HEK293T (cell line): Measurements from ENCODE around the gene CPED1.

Source experiments
- CTCF ChIA-PET: fragments of 350-600 bp; formaldehyde crosslinking; extraction: SDS; loops from one replicate; lab custom pipeline; 2021; ENCODE audit warnings: antibody characterized with exemption, inconsistent platforms; lab: Yijun Ruan, JAX
- POLR2A ChIA-PET: fragments of 350-600 bp; formaldehyde crosslinking; extraction: SDS; loops from one replicate; lab custom pipeline; 2020; ENCODE audit warnings: antibody characterized with exemption, inconsistent platforms; lab: Yijun Ruan, JAX
- DNase-seq: peaks from one replicate; pipeline ENCODE4 v3.0.0; 2012; ENCODE audit warnings: mixed read lengths; ENCODE audit errors: extremely low spot score
- ARNT ChIP-seq: fragments of 450-650 bp; IDR thresholded peaks from 2 replicates; pipeline ENCODE4 v1.6.1; 2017; ENCODE audit warnings: mild to moderate bottlenecking
- BHLHE40 ChIP-seq: fragments of 450-650 bp; IDR thresholded peaks from 2 replicates; pipeline ENCODE4 v1.6.1; 2016; ENCODE audit warnings: mild to moderate bottlenecking, moderate library complexity, borderline replicate concordance
- CTBP1 ChIP-seq: fragments of 450-650 bp; IDR thresholded peaks from 2 replicates; pipeline ENCODE4 v1.6.1; 2016; ENCODE audit warnings: borderline replicate concordance
- ELF4 ChIP-seq: fragments of 450-650 bp; IDR thresholded peaks from 2 replicates; pipeline ENCODE4 v1.6.1; 2017; ENCODE audit warnings: antibody characterized with exemption
- FOXA1 ChIP-seq: fragments of 450-650 bp; IDR thresholded peaks from 2 replicates; pipeline ENCODE4 v1.6.1; 2016; ENCODE audit warnings: mild to moderate bottlenecking
- FOXK2 ChIP-seq: fragments of 450-650 bp; IDR thresholded peaks from 2 replicates; pipeline ENCODE4 v1.6.1; 2016; ENCODE audit warnings: mild to moderate bottlenecking
- FOXM1 ChIP-seq: fragments of 450-650 bp; IDR thresholded peaks from 2 replicates; pipeline ENCODE4 v1.6.1; 2017; ENCODE audit warnings: mild to moderate bottlenecking, borderline replicate concordance
- HDGF ChIP-seq: fragments of 450-650 bp; IDR thresholded peaks from 2 replicates; pipeline ENCODE4 v1.6.1; 2017; ENCODE audit warnings: antibody characterized with exemption, borderline replicate concordance
- L3MBTL2 ChIP-seq: fragments of 450-650 bp; conservative IDR thresholded peaks from 2 replicates; pipeline ENCODE4 v1.6.1; 2016; ENCODE audit warnings: mild to moderate bottlenecking
- LEF1 ChIP-seq: fragments of 450-650 bp; IDR thresholded peaks from 2 replicates; pipeline ENCODE4 v1.6.1; 2017; ENCODE audit warnings: mild to moderate bottlenecking, borderline replicate concordance
- NFRKB ChIP-seq: fragments of 450-650 bp; IDR thresholded peaks from 2 replicates; pipeline ENCODE4 v1.6.1; 2016; ENCODE audit warnings: mild to moderate bottlenecking, moderate library complexity
- SP1 ChIP-seq: fragments of 450-650 bp; IDR thresholded peaks from 2 replicates; pipeline ENCODE4 v1.6.1; 2017
- SUZ12 ChIP-seq: fragments of 450-650 bp; IDR thresholded peaks from 2 replicates; pipeline ENCODE4 v1.6.1; 2016; ENCODE audit warnings: mild to moderate bottlenecking
- TARDBP ChIP-seq: fragments of 450-650 bp; IDR thresholded peaks from 2 replicates; pipeline ENCODE4 v1.6.1; 2016
- ZNF384 ChIP-seq: fragments of 450-650 bp; IDR thresholded peaks from 2 replicates; pipeline ENCODE4 v1.6.1; 2016
- TF ChIP-seq, protein P1 (sequence below): fragments of 450-650 bp; IDR thresholded peaks from 2 replicates; pipeline ENCODE4 v1.6.1; 2016

CPED1 gene

GRCh38 chr7:121159553-121159952, 171.0 kb downstream of the CPED1 start:
- TF ChIP-seq L3MBTL2 (no peak), ARNT (no peak), NFRKB (no peak), ZNF384 (no peak), SUZ12 (no peak), HDGF (no peak)
- DNase-seq: no peak
- ChIA-PET POLR2A (no interaction called here), CTCF (interaction anchor here (1.1 kb wide), 1 partner anchor 18 kb away, joined by 3 read pairs; no protein-coding TSS in a partner anchor)

DNA sequence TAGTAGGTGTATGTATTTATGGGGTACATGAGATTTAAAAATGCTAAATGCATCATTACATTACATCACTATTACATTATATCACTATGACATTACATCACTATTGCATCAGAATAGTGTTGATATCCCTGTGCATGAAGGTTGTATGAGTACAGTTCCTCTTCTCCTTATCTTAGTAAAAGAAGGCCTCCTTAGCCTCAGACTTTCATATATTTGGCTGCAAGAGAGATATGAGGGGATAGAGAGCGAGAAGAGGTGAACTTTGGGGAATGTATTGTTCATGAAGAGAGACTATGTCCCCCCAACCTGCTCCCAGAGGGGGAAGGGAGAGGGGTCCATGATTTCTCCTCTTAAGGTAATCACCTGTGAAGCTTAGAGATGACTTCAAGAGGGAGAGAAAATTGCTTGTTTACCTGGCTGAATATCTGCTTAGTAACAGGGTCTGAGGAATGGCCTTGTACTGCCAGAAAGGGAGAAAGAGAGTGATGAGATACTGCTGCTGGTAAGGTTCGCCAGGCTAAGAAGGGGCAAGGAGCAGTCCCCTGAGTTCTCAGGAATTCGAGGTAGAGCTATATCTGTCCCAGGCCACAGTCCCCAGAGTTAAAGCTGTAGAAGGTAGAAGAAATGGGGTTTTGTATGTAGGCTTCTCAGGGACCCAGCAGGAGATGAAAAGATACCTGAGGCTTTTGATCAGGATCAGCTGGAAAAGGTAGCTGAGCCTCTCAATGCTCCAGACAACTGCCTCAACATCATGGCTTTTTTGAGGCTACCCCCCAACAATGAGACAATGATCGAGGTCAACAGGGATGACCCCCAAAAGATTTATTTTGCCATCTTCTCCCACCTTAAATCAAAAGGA, 171.9 kb downstream of the CPED1 start:
- CTCF ChIA-PET: interaction anchor here (1.1 kb wide), 1 partner anchor 17 kb away, joined by 3 read pairs; no protein-coding TSS in a partner anchor

DNA sequence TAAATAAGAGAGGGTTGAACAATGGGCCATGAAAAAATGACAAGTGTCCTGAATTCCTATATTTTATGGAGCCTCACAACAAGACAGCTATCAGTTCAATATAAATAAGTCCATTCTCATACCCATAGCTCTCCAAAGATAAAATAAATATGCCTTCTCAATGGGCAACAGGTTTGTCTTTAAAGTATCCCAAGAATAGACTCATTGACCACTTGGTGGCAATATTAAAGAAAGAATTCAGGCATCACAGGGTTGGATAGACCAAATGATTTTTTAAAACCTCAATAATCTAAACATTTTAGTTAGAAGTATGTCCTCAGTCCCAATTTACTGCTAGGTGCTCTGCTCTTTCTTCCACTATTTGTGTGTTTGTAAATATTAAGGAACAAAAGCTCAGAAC, 175.2 kb downstream of the CPED1 start:
- POLR2A ChIA-PET: no interaction called here
- CTCF ChIA-PET: no interaction called here
- TF ChIP-seq SUZ12 (no peak), ELF4 (no peak), FOXA1 (no peak)
- TF ChIP-seq, protein P1, sequence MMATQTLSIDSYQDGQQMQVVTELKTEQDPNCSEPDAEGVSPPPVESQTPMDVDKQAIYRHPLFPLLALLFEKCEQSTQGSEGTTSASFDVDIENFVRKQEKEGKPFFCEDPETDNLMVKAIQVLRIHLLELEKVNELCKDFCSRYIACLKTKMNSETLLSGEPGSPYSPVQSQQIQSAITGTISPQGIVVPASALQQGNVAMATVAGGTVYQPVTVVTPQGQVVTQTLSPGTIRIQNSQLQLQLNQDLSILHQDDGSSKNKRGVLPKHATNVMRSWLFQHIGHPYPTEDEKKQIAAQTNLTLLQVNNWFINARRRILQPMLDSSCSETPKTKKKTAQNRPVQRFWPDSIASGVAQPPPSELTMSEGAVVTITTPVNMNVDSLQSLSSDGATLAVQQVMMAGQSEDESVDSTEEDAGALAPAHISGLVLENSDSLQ: no peak
- no peak for DNase-seq

More for the DNA sequence above, 171.9 kb downstream of the CPED1 start:
- no peak for DNase-seq
- no peak for TF ChIP-seq FOXK2
- TF ChIP-seq, protein P1: no peak
- TF ChIP-seq HDGF: no peak
- no peak for TF ChIP-seq FOXM1
- TF ChIP-seq SUZ12: no peak
- no peak for TF ChIP-seq ELF4
- TF ChIP-seq ARNT: no peak
- TF ChIP-seq SP1: no peak
- no peak for TF ChIP-seq NFRKB
- no peak for TF ChIP-seq FOXA1
- TF ChIP-seq L3MBTL2: no peak
- no peak for TF ChIP-seq LEF1
- TF ChIP-seq CTBP1: no peak
- no peak for TF ChIP-seq ZNF384
- no peak for TF ChIP-seq BHLHE40
- no peak for TF ChIP-seq TARDBP
- POLR2A ChIA-PET: no interaction called here

DNA sequence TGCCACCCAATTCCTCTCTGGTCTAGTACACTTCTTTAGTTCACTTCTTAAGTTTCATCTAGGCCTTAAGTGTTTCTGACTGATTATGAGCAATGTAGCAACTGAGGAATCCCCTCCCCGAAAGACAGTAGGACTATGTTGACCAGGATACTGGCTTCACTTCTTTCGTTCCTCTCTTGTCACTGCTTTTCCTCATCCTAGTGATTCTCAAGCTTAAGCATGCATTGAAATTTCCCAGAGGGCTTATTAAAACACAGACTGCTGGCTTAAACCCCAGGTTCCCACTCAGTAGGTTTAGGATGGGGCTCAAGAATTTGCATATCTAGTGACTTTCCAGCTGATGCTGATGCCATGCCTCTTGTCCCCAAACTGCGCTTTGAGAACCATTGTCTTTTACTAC, 175.7 kb downstream of the CPED1 start:
- ChIA-PET CTCF (interaction anchor here (0.6 kb wide), 1 partner anchor 341 kb away, joined by 3 read pairs; no protein-coding TSS in a partner anchor), POLR2A (no interaction called here)
- no peak for DNase-seq
- TF ChIP-seq ELF4: no peak
- no peak for TF ChIP-seq CTBP1
- TF ChIP-seq NFRKB: no peak
- no peak for TF ChIP-seq ARNT
- no peak for TF ChIP-seq FOXA1
- TF ChIP-seq SUZ12: no peak
- no peak for TF ChIP-seq FOXM1
- no peak for TF ChIP-seq SP1
- TF ChIP-seq, protein P1: no peak
- no peak for TF ChIP-seq TARDBP
- TF ChIP-seq BHLHE40: no peak
- no peak for TF ChIP-seq ZNF384
- no peak for TF ChIP-seq L3MBTL2
- TF ChIP-seq HDGF: no peak
- no peak for TF ChIP-seq LEF1
- no peak for TF ChIP-seq FOXK2

- ChIA-PET CTCF (no interaction called here), POLR2A (no interaction called here)
- TF ChIP-seq HDGF: no peak
Measured at GRCh38 chr7:121166916-121167315, 178.4 kb downstream of the CPED1 start.

DNA sequence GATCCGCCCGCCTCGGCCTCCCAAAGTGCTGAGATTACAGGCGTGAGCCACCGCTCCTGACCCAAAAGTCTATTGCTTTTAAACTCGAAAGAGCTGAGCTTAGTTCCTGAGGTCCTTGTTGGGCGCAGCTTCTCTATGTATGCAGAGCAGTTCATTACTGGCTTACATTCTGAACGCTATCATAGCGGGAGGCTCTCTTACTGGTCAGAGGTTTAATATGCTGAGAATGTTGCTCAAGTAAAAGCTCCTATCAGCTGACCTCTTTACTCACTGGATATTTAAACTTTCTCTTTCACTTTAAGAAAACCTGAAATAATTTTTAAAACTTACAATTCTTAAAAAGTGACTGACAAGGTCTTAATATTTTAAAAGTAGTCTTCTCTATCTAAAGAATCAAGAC, 179.5 kb downstream of the CPED1 start:
- TF ChIP-seq SP1: no peak
- no peak for TF ChIP-seq ARNT
- TF ChIP-seq, protein P1: no peak
- no peak for TF ChIP-seq FOXK2
- TF ChIP-seq TARDBP: no peak
- TF ChIP-seq L3MBTL2: no peak

More at GRCh38 chr7:121166916-121167315, 178.4 kb downstream of the CPED1 start:
- no peak for DNase-seq

More for the DNA sequence above, 179.5 kb downstream of the CPED1 start:
- no peak for DNase-seq
- ChIA-PET POLR2A (no interaction called here), CTCF (no interaction called here)
